Inflammatory macrophage (primary cell): ENCODE data around the gene S100A14.
"Not testable (repeated sequence)": the region's sequence is repeated elsewhere in the genome, so short reads cannot be mapped to it uniquely, and the experiment has no call there.

Experiments
- DNase-seq, 2 donors: peaks; one replicate each; pipeline ENCODE4 v3.0.0-alpha.2; 2020 to 2022

The S100A14 gene

GRCh38 chr1:153585006-153585405 is 31.1 kb downstream of the S100A14 start:
- DNase-seq = peak in 1 of 2 donors; percentile 56

- no peak for DNase-seq
These were observed 32.1 kb downstream of the S100A14 start for GRCh38 chr1:153583976-153584375.

DNA sequence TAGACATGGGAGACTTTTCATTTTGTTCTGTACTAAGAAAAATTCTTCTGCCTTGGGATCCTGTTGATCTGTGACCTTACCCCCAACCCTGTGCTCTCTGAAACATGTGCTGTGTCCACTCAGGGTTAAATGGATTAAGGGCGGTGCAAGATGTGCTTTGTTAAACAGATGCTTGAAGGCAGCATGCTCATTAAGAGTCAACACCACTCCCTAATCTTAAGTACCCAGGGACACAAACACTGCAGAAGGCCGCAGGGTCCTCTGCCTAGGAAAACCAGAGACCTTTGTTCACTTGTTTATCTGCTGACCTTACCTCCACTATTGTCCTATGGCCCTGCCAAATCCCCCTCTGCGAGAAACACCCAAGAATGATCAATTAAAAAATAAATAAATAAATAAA is 32.6 kb downstream of the S100A14 start:
- DNase-seq = not testable (repeated sequence)

GRCh38 chr1:153582836-153583235 is 33.3 kb downstream of the S100A14 start:
- DNase-seq = not testable (repeated sequence)

- DNase-seq = no peak
These were observed 37.2 kb downstream of the S100A14 start for GRCh38 chr1:153578936-153579335.

- no peak for DNase-seq
These were observed 37.6 kb downstream of the S100A14 start for GRCh38 chr1:153578490-153578889.

GRCh38 chr1:153577624-153578051 is 38.5 kb downstream of the S100A14 start:
- no peak for DNase-seq

DNA sequence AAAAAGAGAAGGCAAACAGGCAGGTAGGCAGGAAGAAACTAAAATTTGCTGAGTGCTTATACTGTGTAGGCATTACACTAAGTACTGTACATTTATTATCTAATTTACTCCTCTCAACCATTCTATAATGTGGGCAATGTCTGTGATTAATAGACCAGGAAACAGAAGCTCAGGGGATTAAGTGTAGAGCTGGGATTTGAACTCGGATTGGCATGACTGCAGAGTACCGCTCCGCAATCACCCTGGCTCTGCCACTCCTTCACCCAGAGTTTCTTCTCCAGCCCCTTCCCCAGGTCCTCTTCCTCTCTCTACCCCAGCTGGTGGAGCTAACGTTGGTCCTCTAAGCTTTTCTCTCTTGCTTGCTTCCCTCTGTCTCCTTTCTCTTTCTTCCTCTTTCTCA is 39.0 kb downstream of the S100A14 start:
- DNase-seq = peak in 1 of 2 donors; percentile 12

GRCh38 chr1:153575497-153575896 is 40.6 kb downstream of the S100A14 start:
- not testable (repeated sequence) for DNase-seq

DNA sequence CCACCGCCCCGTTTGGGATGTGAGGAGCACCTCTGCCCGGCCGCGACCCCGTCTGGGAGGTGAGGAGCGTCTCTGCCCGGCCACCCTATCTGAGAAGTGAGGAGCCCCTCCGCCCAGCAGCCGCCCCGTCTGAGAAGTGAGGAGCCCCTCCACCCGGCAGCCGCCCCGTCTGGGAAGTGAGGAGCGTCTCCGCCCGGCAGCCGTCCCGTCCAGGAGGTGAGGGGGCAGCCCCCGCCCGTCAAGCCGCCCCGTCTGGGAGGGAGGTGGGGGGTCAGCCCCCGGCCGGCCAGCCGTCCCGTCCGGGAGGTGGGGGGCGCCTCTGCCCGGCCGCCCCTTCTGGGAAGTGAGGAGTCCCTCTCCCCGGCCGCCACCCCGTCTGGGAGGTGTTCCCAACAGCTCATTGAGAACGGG is 41.0 kb downstream of the S100A14 start:
- not testable (repeated sequence) for DNase-seq

DNA sequence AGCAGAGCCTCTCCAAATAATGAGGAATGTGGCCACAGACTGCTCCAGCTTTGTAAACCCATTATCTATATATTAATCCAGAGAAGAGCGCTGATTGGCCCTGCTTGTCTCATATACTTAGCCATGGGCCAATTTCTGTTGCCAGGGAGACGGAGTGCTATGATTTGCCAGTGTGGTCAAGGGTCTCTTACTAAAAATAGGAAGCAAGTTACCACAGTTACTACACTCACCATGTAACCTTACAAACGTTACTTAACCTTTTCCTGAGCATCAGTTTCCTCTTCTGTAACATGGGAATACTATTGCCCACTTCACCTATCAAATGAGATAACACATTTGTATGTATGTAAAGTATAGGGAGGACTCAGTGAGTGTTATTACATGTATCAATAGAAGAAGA is 42.8 kb downstream of the S100A14 start:
- peak; percentile 75 to 76 for DNase-seq

- peak; percentile 83 to 91 for DNase-seq
These were observed 43.5 kb downstream of the S100A14 start for GRCh38 chr1:153572569-153573015.

DNA sequence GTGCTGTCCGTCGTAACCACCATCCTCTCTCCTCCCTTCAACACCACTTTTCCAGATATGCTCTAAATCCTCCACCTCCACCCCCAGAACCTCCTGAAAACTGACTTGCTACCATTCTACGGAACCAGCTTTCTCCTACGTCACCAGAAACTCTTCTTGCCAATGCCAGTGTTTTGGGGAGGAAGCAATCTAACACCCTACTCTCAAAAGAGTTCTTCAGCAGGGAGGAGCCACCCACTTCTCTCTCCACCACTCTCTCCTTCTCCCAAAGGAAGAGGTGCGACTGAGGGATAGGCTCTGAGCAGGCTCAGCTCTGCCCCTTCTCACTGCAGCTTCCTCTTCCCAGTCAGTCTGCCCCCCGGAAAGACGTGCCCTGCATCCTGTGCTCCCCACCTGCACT is 44.4 kb downstream of the S100A14 start:
- DNase-seq = no peak

GRCh38 chr1:153570874-153571273 is 45.3 kb downstream of the S100A14 start:
- no peak for DNase-seq

- DNase-seq = no peak
These were observed 46.7 kb downstream of the S100A14 start for GRCh38 chr1:153569465-153569864.

DNA sequence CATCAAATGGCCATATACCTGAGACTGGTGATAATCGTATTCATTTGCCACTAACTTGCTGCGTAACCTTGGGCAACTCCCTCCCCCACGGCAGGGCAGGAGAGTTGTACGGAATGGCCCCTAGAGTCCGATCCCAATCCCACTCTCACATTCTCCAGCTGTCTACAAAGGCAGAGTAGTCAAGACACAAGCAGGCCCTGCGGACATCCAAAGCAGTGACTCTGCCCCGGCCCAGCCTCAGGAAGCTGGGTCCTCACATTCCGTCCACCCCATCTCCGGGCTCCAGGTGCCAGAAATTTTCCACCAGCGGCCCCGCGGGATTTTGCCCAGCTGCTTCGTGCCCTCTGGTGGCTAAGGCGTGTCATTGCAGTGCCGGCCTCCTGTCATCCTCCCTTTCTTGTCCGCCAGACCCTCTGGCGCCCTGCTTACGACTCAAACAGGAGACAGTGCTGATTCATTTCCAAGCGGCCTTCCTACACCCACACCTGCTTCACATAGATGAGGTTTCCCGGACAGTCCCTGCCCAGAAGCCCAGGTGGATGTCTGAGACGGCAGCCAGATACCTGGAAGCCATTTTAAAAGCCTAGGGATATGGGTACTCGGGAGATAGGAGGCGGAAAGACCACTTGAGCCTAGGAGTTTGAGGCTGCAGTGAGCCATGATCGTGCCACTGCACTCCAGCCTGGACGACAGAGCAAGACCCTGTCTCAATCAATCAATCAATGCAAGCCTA is 47.6 kb downstream of the S100A14 start:
- DNase-seq = peak; percentile 80 to 83

DNA sequence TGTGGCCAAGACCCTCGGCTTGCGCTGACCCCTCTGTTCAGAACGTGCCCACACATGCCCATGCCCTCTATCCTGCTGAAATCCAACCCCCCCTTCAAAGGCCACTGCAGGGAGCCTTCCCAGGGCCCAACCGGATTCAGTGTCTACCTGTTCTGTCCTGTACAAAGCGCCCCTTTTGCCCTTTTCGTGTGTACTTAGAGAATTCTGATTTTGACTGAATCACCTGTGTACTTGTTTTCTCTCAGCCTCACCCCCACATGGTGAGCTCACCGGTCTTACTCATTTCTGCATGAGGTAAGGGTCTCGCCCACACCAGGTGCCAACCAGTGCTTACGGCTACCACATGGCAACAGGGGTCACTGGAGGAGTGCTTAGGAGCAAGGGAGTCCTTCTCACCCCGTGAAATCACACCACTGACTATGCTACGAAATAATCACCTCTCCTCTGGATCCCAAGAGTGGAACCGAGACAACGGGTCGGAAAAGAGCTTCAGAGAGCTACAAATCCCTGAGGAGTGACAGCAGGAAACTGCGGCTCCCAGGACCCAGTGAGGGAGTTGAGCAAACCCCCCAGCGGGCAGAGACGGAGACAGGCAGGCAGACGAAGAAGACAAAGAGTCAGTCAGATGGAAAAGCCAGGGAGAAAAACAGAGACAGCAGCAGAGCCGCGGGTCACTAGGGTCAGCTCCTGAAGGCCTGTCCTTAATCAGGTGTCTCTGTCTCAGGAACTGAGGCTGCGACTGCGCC is 48.3 kb downstream of the S100A14 start:
- DNase-seq = no peak

GRCh38 chr1:153566414-153567371 is 49.4 kb downstream of the S100A14 start:
- peak; percentile 97 to 98 for DNase-seq

GRCh38 chr1:153565529-153566374 is 50.4 kb downstream of the S100A14 start, which contains the start of gene S100A2:
TSS of gene S100A2 (minus strand) at chr1:153565844. CDS start at chr1:153563877, 1,967 bp downstream.
- DNase-seq = peak; percentile 69 to 82
